SK-N-SH (cell line): ENCODE results near the gene MYL6B. TPM values are rescaled to one million over a fixed set of nuclear protein-coding genes. Genes with fewer than 3 reads are reported as not detected.

ENCODE experiments used
- CTCF ChIA-PET: fragments of 300-600, 350-600 bp; formaldehyde crosslinking; extraction: SDS; loops from one replicate; lab custom pipeline; 2021; lab: Yijun Ruan, JAX
- POLR2A ChIA-PET: fragments of 350-600 bp; sonication (Branson Sonifier 250); formaldehyde crosslinking; extraction: SDS; loops from one replicate; lab custom pipeline; 2020; ENCODE audit warnings: antibody characterized with exemption, inconsistent platforms; lab: Yijun Ruan, JAX
- DNase-seq: peaks from one replicate; pipeline ENCODE4 v3.0.0; 2012
- H2AFZ ChIP-seq: fragments of 200-600 bp; sonication (generic); 2 replicates; pipeline ENCODE4 v1.8.1; 2016; ENCODE audit warnings: antibody characterized with exemption, mild to moderate bottlenecking, low read depth
- H3F3A ChIP-seq: fragments of 200-600 bp; sonication (generic); replicated peaks from 2 replicates; pipeline ENCODE3; 2016; ENCODE audit warnings: antibody characterized with exemption, mild to moderate bottlenecking; ENCODE audit not compliant: insufficient read depth
- H3K27ac ChIP-seq, 2 experiments: fragments of 200-500 bp in 1 of 2; fragments of 200-600 bp in 1 of 2; sonication (Bioruptor generic) in 1 of 2; sonication (generic), shearing (Covaris generic) in 1 of 2; 2 replicates each; pipeline versions ENCODE4 v1.5.1 to v1.6.1; 2014 to 2016; ENCODE audit warnings: low read depth in 2 of 2, inconsistent platforms in 1 of 2, low read length in 1 of 2, mild to moderate bottlenecking in 1 of 2, mixed read lengths in 1 of 2
- H3K27me3 ChIP-seq: fragments of 200-600 bp; sonication (generic), shearing (Covaris generic); 2 replicates; pipeline ENCODE4 v1.6.1; 2016; ENCODE audit warnings: mixed run types; ENCODE audit not compliant: insufficient read depth
- H3K36me3 ChIP-seq, 2 experiments: fragments of 200-500 bp in 1 of 2; fragments of 200-600 bp in 1 of 2; sonication (Bioruptor generic) in 1 of 2; sonication (generic) in 1 of 2; replicated peaks in 1 of 2; 2 replicates each; pipeline versions ENCODE3 to v1.5.1; 2014 to 2016; ENCODE audit warnings: low read length in 1 of 2, mild to moderate bottlenecking in 1 of 2; ENCODE audit not compliant: insufficient read depth in 2 of 2, control insufficient read depth in 1 of 2
- H3K4me1 ChIP-seq, 2 experiments: fragments of 200-500 bp in 1 of 2; fragments of 200-600 bp in 1 of 2; sonication (Bioruptor generic) in 1 of 2; sonication (generic), shearing (Covaris generic) in 1 of 2; 2 replicates each; pipeline versions ENCODE4 v1.5.1 to v1.6.1; 2014 to 2016; ENCODE audit warnings: low read depth in 1 of 2, low read length in 1 of 2, mixed run types in 1 of 2; ENCODE audit not compliant: insufficient read depth in 2 of 2, control insufficient read depth in 1 of 2
- H3K4me2 ChIP-seq: fragments of 200-600 bp; sonication (generic), shearing (Covaris generic); 2 replicates; pipeline ENCODE4 v1.6.1; 2017; ENCODE audit warnings: mixed run types
- H3K4me3 ChIP-seq, 2 experiments: fragments of 200-500 bp in 1 of 2; fragments of 200-600 bp in 1 of 2; sonication (Bioruptor generic) in 1 of 2; sonication (generic), shearing (Covaris generic) in 1 of 2; 2 replicates each; pipeline versions ENCODE4 v1.5.1 to v1.8.1; 2014 to 2016; ENCODE audit warnings: low read depth in 2 of 2, inconsistent platforms in 1 of 2, low read length in 1 of 2, mild to moderate bottlenecking in 1 of 2, mixed read lengths in 1 of 2, moderate library complexity in 1 of 2
- H3K79me2 ChIP-seq: fragments of 200-600 bp; sonication (generic); 2 replicates; pipeline ENCODE4 v1.8.1; 2017; ENCODE audit warnings: mild to moderate bottlenecking; ENCODE audit not compliant: insufficient read depth
- H3K9ac ChIP-seq: fragments of 200-600 bp; sonication (generic); 2 replicates; pipeline ENCODE4 v1.6.1; 2017; ENCODE audit warnings: mixed run types
- H3K9me2 ChIP-seq: fragments of 200-600 bp; sonication (generic); 2 replicates; pipeline ENCODE4 v1.6.1; 2017; ENCODE audit warnings: mixed run types
- H3K9me3 ChIP-seq: fragments of 200-600 bp; sonication (generic); 2 replicates; pipeline ENCODE4 v1.6.1; 2017; ENCODE audit warnings: mixed run types, mild to moderate bottlenecking, moderate library complexity
- H4K20me1 ChIP-seq: fragments of 200-600 bp; sonication (generic); 2 replicates; pipeline ENCODE4 v1.6.1; 2017; ENCODE audit warnings: mild to moderate bottlenecking, mixed run types; ENCODE audit not compliant: insufficient read depth
- CHD2 ChIP-seq: fragments of 150-350 bp; IDR thresholded peaks from 2 replicates; pipeline ENCODE4 v1.6.1; 2018; ENCODE audit warnings: low read length; ENCODE audit not compliant: partially characterized antibody
- ELF1 ChIP-seq: IDR thresholded peaks from 2 replicates; pipeline ENCODE4 v1.4.0; 2012
- EP300 ChIP-seq, 2 experiments: IDR thresholded peaks; 2 replicates each; pipeline versions ENCODE4 v1.4.0 to v1.6.1; 2012; ENCODE audit warnings: borderline replicate concordance in 1 of 2, low read depth in 1 of 2, low read length in 1 of 2
- FOSL2 ChIP-seq: IDR thresholded peaks from 2 replicates; pipeline ENCODE4 v1.4.0; 2012; ENCODE audit warnings: low read depth, mild to moderate bottlenecking, moderate library complexity, borderline replicate concordance
- FOXJ3 ChIP-seq: sonication (generic); formaldehyde crosslinking; IDR thresholded peaks from 2 replicates; pipeline ENCODE4 v1.5.1; 2020; ENCODE audit warnings: mild to moderate bottlenecking, missing genetic modification reagents
- GATA2 ChIP-seq: sonication (generic); formaldehyde crosslinking; IDR thresholded peaks from 2 replicates; pipeline ENCODE4 v1.5.0; 2020; ENCODE audit warnings: mild to moderate bottlenecking, missing genetic modification reagents
- MXI1 ChIP-seq: IDR thresholded peaks from 2 replicates; pipeline ENCODE4 v1.6.1; 2012; ENCODE audit warnings: mild to moderate bottlenecking, low read depth, low read length, improper control_type of control experiment
- NFIC ChIP-seq: IDR thresholded peaks from 2 replicates; pipeline ENCODE4 v1.4.0; 2012; ENCODE audit warnings: borderline replicate concordance
- NRF1 ChIP-seq: IDR thresholded peaks from 2 replicates; pipeline ENCODE4 v1.6.1; 2012; ENCODE audit warnings: low read depth, mild to moderate bottlenecking, low read length
- POLR2AphosphoS5 ChIP-seq: IDR thresholded peaks from 2 replicates; pipeline ENCODE4 v1.6.1; 2012; ENCODE audit warnings: low read depth, low read length
- RCOR1 ChIP-seq: fragments of 150-350 bp; IDR thresholded peaks from 2 replicates; pipeline ENCODE4 v1.6.1; 2017; ENCODE audit warnings: antibody characterized with exemption, low read length
- SMC3 ChIP-seq: IDR thresholded peaks from 2 replicates; pipeline ENCODE4 v1.6.1; 2012; ENCODE audit warnings: low read depth, low read length, improper control_type of control experiment
- TCF12 ChIP-seq: IDR thresholded peaks from 2 replicates; pipeline ENCODE4 v1.4.0; 2012
- WGBS: methylation state at CpG from one replicate; pipeline ENCODE4 v1.1.6; 2017; ENCODE audit warnings: low lambda C conversion rate; 5-methylcytosine and 5-hydroxymethylcytosine counted together
- polyA plus RNA-seq, 3 experiments: library from polyadenylated mRNA; depleted of rRNA; stranded (reverse); fragments of >200 nt; gene quantifications; 2 replicates each; pipeline ENCODE4 v1.2.3, GENCODE V29; 2012
- TF ChIP-seq, protein P1 (sequence below): IDR thresholded peaks from 2 replicates; pipeline ENCODE4 v1.4.0; 2012; ENCODE audit warnings: low read depth, borderline replicate concordance
- TF ChIP-seq, protein P2 (sequence below): fragments of 200-600 bp; sonication (generic); IDR thresholded peaks from 2 replicates; pipeline ENCODE4 v1.6.1; 2017; ENCODE audit warnings: antibody characterized with exemption, mild to moderate bottlenecking, moderate library complexity
- TF ChIP-seq, protein P3 (sequence below): IDR thresholded peaks from 2 replicates; pipeline ENCODE4 v1.6.1; 2012; ENCODE audit warnings: mild to moderate bottlenecking, low read depth, low read length, moderate library complexity
- TF ChIP-seq, protein P4 (sequence below): IDR thresholded peaks from 2 replicates; pipeline ENCODE4 v1.4.0; 2012; ENCODE audit warnings: low read depth, borderline replicate concordance
- TF ChIP-seq, protein P5 (sequence below): IDR thresholded peaks from 2 replicates; pipeline ENCODE4; 2012
- TF ChIP-seq, protein P6 (sequence below): IDR thresholded peaks from 2 replicates; pipeline ENCODE4 v1.4.0; 2012; ENCODE audit warnings: low read depth
- TF ChIP-seq, protein P7 (sequence below): fragments of 150-350 bp; IDR thresholded peaks from 2 replicates; pipeline ENCODE4 v1.6.1; 2016; ENCODE audit warnings: mild to moderate bottlenecking, low read depth, low read length

MYL6B gene
- polyA plus RNA-seq, 1 of the 3 experiments (the other 2 are of a cell fraction) = 234 TPM

DNA sequence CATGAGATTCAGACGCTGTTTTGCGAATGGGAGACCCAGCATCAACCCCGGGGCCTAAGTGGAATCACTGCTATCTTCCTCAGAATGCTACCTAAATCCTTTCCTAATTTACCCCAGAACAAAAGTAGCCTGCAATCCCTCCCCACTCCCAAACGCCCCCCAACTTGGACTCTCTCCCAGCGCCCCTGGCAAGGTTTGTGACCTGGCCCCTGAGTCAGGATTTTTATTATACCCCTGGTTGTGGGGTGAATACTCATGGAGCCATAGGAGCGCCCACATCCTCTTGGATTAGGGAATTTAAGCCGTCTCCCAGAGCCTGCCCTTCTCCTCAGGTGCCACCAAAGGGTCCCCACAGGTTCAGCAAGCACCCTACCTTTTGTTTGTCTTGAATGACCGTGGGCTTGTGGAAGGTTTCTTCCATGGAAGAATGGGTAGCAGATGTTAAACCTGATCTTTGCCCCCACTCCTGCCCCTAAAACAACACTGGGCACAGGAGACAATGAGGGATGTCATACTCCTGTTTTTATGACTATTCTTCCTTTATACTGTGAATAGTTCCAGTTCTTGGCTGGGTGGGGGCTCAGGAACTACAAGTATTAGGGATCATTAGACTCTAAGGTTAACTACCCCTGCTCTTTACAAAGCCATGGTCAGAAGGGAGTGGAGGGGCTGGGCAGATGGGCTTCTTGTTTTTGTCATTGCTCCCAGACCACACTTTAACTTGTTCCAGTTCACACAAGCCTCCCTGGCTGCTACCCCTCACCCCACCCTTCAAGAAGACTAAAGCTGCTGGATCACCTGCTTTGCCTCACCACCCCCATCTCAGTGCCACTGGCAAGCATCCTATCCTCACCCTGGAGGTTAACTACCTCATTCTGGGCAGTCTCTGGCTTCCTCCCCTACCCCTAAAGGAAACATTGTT is 630 bp downstream of the MYL6B start:
- Histone ChIP-seq H3K4me1 (peaks cover 23 to 25% of the 10 kb centered on the region in 2 experiments; a peak in 3 of 4 replicates), H3K4me2 (peak overlapping the region; percentile 95), H3K36me3 (peaks cover 6 to 9% of the 10 kb centered on the region in 2 experiments), H3K27ac (peak overlapping the region; percentile 54 to 85; a peak in 3 of 4 replicates), H3K9ac (peak overlapping the region; percentile 82), H3F3A (peaks cover 25% of the 10 kb centered on the region), H3K9me2 (no peaks in the 10 kb centered on the region), H2AFZ (no peak overlapping the region; the same call in 1 of the 2 replicates), H3K79me2 (peaks cover 34% of the 10 kb centered on the region), H3K9me3 (no peaks in the 10 kb centered on the region), H3K27me3 (no peaks in the 10 kb centered on the region), H3K4me3 (peak overlapping the region; percentile 62 to 87), H4K20me1 (no peaks in the 10 kb centered on the region)
- no peak for TF ChIP-seq CHD2
- TF ChIP-seq FOSL2 = no peak
- TF ChIP-seq MXI1 = no peak
- no peak for TF ChIP-seq ELF1
- no peak for TF ChIP-seq RCOR1
- TF ChIP-seq, protein P1, sequence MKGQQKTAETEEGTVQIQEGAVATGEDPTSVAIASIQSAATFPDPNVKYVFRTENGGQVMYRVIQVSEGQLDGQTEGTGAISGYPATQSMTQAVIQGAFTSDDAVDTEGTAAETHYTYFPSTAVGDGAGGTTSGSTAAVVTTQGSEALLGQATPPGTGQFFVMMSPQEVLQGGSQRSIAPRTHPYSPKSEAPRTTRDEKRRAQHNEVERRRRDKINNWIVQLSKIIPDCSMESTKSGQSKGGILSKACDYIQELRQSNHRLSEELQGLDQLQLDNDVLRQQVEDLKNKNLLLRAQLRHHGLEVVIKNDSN = no peak
- no peak for TF ChIP-seq NRF1
- no peak for TF ChIP-seq TCF12
- TF ChIP-seq, protein P2, sequence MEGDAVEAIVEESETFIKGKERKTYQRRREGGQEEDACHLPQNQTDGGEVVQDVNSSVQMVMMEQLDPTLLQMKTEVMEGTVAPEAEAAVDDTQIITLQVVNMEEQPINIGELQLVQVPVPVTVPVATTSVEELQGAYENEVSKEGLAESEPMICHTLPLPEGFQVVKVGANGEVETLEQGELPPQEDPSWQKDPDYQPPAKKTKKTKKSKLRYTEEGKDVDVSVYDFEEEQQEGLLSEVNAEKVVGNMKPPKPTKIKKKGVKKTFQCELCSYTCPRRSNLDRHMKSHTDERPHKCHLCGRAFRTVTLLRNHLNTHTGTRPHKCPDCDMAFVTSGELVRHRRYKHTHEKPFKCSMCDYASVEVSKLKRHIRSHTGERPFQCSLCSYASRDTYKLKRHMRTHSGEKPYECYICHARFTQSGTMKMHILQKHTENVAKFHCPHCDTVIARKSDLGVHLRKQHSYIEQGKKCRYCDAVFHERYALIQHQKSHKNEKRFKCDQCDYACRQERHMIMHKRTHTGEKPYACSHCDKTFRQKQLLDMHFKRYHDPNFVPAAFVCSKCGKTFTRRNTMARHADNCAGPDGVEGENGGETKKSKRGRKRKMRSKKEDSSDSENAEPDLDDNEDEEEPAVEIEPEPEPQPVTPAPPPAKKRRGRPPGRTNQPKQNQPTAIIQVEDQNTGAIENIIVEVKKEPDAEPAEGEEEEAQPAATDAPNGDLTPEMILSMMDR = no peak
- no peak for TF ChIP-seq POLR2AphosphoS5
- TF ChIP-seq, protein P3, sequence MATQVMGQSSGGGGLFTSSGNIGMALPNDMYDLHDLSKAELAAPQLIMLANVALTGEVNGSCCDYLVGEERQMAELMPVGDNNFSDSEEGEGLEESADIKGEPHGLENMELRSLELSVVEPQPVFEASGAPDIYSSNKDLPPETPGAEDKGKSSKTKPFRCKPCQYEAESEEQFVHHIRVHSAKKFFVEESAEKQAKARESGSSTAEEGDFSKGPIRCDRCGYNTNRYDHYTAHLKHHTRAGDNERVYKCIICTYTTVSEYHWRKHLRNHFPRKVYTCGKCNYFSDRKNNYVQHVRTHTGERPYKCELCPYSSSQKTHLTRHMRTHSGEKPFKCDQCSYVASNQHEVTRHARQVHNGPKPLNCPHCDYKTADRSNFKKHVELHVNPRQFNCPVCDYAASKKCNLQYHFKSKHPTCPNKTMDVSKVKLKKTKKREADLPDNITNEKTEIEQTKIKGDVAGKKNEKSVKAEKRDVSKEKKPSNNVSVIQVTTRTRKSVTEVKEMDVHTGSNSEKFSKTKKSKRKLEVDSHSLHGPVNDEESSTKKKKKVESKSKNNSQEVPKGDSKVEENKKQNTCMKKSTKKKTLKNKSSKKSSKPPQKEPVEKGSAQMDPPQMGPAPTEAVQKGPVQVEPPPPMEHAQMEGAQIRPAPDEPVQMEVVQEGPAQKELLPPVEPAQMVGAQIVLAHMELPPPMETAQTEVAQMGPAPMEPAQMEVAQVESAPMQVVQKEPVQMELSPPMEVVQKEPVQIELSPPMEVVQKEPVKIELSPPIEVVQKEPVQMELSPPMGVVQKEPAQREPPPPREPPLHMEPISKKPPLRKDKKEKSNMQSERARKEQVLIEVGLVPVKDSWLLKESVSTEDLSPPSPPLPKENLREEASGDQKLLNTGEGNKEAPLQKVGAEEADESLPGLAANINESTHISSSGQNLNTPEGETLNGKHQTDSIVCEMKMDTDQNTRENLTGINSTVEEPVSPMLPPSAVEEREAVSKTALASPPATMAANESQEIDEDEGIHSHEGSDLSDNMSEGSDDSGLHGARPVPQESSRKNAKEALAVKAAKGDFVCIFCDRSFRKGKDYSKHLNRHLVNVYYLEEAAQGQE = no peak
- TF ChIP-seq, protein P4, sequence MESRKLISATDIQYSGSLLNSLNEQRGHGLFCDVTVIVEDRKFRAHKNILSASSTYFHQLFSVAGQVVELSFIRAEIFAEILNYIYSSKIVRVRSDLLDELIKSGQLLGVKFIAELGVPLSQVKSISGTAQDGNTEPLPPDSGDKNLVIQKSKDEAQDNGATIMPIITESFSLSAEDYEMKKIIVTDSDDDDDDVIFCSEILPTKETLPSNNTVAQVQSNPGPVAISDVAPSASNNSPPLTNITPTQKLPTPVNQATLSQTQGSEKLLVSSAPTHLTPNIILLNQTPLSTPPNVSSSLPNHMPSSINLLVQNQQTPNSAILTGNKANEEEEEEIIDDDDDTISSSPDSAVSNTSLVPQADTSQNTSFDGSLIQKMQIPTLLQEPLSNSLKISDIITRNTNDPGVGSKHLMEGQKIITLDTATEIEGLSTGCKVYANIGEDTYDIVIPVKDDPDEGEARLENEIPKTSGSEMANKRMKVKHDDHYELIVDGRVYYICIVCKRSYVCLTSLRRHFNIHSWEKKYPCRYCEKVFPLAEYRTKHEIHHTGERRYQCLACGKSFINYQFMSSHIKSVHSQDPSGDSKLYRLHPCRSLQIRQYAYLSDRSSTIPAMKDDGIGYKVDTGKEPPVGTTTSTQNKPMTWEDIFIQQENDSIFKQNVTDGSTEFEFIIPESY = no peak
- TF ChIP-seq, protein P5, sequence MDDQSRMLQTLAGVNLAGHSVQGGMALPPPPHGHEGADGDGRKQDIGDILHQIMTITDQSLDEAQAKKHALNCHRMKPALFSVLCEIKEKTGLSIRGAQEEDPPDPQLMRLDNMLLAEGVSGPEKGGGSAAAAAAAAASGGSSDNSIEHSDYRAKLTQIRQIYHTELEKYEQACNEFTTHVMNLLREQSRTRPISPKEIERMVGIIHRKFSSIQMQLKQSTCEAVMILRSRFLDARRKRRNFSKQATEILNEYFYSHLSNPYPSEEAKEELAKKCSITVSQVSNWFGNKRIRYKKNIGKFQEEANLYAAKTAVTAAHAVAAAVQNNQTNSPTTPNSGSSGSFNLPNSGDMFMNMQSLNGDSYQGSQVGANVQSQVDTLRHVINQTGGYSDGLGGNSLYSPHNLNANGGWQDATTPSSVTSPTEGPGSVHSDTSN = no peak
- TF ChIP-seq, protein P6, sequence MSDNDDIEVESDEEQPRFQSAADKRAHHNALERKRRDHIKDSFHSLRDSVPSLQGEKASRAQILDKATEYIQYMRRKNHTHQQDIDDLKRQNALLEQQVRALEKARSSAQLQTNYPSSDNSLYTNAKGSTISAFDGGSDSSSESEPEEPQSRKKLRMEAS = no peak
- no peak for TF ChIP-seq EP300 (IDR thresholded peaks at IDR 0.05; ENCODE audit: borderline replicate concordance in 1 of 2, low read depth in 1 of 2, low read length in 1 of 2)
- no peak for TF ChIP-seq SMC3
- TF ChIP-seq, protein P7, sequence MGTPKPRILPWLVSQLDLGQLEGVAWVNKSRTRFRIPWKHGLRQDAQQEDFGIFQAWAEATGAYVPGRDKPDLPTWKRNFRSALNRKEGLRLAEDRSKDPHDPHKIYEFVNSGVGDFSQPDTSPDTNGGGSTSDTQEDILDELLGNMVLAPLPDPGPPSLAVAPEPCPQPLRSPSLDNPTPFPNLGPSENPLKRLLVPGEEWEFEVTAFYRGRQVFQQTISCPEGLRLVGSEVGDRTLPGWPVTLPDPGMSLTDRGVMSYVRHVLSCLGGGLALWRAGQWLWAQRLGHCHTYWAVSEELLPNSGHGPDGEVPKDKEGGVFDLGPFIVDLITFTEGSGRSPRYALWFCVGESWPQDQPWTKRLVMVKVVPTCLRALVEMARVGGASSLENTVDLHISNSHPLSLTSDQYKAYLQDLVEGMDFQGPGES = no peak
- TF ChIP-seq GATA2 = no peak
- no peak for TF ChIP-seq FOXJ3 (CRISPR knock-in tag)
- TF ChIP-seq NFIC = no peak
- WGBS = 6% methylated on average over 8 of the region's 8 CpGs
- CTCF ChIA-PET = interaction anchor here (1.4 to 2.4 kb wide), 2 partner anchors 24 to 37 kb away, joined by 6 to 14 read pairs; partner anchors contain the start of gene SMARCC2
- POLR2A ChIA-PET = no interaction called here
- DNase-seq = peak; percentile 48
